Measurements from ENCODE around the gene DDX54. TPM values are rescaled to one million over a fixed set of nuclear protein-coding genes. Genes with fewer than 3 reads are reported as not detected.

Gene DDX54
- total RNA-seq, 1 donor from 2014 or later = 65.2 TPM

DNA sequence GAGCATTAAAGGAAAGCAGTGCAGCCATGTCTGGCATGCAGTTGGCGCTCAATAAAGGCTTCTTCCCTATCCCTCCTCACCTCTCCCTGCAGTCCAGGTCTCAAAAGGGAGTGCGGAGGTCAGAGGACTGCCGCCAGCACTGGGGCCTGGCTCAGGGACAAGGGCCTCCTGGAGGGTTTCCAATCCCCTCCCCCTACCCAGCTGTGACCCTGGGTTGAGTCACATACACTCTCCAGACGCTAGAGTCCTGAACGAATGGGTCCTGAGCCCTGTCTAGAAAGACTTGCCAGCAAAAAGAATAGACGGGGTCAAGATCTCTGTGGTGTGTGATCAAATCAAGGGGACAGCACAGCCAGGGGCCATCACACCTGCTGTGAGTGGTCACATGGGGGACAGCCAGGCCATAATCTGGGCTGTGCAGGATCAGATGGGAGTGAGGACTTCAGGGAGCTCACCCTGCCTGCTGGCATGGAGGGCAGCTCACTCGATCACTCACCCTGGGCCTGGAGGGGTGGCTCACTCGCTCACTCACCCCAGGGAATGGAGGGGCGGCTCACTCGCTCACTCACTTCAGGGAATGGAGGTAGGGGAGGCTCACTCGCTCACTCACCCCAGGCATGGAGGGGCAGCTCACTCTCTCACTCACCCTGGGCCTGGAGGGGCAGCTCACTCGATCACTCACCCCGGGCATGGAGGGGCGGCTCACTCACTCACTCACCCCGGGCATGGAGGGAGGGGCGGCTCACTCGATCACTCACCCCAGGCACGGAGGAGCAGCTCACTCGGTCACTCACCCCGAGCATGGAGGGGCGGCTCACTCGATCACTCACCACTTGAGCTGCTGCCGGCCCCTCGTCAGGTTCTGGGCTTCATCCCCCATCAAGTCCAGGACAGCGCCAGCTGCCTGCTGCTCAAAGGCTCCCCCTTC is 22.9 kb downstream of the DDX54 start:
- no peak for DNase-seq (ENCODE audit: low spot score)

DNA sequence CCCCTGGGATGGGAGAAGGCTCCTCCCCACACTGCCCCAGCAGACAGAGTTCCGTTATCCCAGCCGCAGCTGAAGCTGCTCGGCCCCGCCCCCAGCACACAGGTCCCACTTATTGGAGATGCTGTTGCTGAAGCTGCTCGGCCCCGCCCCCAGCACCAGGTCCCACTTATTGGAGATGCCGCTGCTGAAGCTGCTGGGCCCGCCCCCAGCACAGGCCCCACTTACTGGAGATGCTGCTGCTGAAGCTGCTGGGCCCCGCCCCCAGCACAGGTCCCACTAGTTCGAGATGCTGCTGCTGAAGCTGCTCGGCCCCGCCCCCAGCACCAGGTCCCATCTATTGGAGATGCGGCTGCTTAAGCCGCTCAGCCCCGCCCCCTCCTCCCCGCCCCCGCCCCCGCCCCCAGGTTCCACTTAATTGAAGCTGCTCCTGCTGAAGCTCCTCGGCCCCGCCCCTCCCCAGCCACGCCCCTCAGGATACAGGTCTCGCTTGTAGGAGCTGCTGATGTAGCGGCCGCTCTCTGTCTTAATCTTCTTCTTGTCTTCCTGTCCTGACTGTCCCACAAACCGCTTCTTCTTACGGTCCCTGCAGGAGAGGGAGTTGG is 23.8 kb downstream of the DDX54 start:
- DNase-seq (ENCODE audit: low spot score) = no peak

DNA sequence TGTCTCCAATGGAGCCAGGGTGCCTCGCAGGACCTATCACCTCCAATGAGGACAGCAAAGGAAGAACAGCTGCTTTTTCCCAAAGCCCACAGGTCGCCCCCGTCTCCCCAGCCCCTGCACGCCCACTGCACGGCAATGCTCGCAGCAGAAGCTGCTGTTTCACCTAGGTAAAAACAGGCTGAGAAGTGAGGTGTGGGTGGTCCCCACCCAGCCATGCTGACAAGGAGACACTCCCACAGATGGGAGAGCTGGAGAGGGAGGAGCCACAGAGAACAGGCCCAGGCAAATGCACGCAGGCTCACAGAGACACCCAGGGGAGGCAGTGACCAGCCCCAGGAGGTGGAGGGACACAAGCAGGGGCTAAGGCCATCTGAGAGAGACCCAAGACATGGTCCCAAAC is 25.3 kb downstream of the DDX54 start:
- no peak for DNase-seq (ENCODE audit: low spot score)

DNA sequence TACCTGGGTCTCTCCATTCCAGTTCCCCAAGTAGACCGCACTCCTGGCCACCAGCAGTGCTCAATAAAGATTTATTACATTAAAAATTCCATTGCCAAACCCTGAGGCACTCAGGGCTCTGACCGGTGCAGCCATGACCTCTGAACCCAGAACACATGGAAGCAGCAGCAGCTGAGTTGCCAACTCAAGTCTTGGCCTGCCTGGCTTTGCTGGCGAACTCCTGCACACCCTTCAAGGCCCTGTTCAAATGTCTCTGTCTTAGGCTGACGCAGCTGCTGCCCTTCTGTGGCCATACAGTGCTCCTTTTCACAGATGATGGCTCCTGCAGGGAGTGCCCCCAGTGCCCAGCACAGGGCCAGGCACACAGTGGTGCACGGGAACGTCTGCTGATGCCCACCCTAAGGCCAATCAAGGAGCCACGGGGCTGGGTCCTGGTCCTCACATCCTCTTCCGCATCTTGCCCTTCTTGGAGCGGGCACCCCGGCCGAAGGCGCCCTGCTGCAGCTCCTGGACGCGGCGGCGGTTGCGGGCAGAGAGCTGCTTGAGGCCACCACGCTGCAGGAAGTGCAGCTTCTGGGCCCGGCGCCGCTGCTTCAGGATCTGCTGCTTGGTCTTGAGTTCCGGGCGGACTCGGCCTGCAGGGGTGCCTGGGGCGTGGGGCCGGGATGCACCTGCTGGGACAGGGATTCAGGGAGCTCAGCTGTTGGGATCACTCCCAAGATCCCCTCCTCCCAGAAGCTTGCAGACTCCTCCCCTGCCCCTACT is 26.7 kb downstream of the DDX54 start:
- DNase-seq (ENCODE audit: low spot score) = no peak

DNA sequence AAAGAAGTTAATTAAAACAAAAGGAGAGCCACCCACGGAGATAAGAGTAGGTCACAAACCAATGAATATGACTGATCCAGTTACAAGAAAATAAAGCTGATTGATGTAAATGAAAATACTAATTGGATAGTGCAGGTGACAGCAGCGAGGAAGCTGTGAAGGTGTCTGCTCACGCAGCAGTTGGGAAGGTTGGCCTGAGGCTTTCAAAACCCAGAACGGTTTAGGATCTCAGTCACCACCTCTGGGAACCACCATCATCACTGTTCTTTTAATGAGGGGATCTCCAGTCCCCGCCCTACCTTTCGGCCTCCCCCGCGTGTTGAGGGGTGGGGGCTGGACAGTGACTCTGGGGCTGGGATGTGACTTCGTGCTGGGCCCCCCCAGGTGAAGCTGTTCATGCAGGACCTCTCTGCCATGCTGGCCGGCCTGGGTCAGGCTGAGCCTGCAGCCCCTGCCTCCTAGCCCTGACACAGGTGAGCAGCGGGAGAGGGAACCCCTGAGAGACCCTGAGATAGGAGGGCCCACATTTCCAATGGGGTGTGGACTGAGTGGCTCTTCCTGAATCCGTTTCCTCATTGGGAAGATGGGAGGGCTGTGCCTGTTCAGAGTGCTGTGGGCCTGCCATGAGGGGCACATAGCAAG is 27.9 kb downstream of the DDX54 start:
- no peak for DNase-seq (ENCODE audit: low spot score)

DNA sequence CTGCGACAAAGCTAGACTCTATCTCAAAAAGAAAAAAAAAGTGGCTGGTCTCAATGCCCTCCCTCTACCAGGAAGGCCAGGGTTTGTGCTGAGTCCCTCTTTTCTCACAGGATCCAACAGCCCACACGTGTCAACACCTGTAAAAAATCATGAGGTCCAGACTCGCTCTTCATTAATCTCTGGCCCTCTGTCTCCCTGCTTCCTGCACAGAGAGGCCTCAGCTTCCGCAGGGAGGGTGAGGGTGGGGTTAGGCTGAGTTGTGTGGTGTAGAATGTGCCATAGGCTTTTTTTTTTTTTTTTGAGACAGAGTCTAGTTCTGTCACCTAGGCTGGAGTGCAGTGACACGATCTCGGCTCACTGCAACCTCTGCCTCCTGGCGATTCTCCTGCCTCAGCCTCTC is 29.6 kb downstream of the DDX54 start:
- no peak for DNase-seq (ENCODE audit: low spot score)

DNA sequence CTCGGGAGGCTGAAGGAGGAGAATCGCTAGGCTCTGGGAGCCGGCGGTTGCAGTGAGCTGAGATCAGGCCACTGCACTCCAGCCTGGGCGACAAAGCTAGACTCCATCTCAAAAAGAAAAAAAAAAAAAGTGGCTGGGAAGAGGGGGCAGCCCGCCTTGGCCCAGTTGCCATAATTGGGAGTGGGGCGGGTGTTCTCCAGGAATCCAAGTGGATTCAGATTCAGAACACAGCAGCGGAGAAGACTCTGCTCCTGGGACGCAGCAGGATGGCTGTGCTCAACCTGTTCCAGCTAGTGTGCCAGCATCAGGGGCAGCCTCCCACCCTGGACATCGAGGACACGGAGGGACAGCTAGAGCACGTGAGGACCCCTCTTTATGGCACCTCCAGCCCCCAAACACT is 30.2 kb downstream of the DDX54 start:
- no peak for DNase-seq (ENCODE audit: low spot score)

DNA sequence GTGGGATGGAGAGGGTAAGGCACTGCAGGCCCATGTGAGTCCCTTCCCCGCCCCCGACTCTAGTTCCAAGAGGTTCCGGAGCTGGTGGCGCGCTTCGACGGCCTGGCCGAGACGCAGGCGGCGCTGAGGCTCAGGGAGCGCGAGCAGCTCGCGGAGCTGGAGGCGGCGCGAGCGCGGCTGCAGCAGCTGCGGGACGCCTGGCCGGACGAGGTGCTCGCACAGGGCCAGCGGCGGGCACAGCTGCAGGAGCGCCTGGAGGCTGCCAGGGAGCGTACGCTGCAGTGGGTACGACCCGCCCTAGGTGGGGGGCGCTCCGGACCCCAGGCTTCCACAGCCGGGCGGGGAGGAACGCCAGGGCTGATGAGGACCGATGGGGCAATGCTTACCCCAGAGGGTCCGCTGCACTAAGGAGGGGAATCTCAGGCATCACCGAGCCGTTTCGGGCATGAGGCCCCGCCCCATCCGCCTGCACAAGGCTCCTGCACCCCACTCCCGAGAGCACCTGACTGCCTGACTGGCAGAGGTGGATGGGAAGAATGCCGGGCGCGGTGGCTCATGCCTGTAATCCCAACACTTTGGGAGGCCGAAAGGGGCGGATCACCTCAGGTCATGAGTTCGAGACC is 30.8 kb downstream of the DDX54 start:
- no peak for DNase-seq (ENCODE audit: low spot score)

DNA sequence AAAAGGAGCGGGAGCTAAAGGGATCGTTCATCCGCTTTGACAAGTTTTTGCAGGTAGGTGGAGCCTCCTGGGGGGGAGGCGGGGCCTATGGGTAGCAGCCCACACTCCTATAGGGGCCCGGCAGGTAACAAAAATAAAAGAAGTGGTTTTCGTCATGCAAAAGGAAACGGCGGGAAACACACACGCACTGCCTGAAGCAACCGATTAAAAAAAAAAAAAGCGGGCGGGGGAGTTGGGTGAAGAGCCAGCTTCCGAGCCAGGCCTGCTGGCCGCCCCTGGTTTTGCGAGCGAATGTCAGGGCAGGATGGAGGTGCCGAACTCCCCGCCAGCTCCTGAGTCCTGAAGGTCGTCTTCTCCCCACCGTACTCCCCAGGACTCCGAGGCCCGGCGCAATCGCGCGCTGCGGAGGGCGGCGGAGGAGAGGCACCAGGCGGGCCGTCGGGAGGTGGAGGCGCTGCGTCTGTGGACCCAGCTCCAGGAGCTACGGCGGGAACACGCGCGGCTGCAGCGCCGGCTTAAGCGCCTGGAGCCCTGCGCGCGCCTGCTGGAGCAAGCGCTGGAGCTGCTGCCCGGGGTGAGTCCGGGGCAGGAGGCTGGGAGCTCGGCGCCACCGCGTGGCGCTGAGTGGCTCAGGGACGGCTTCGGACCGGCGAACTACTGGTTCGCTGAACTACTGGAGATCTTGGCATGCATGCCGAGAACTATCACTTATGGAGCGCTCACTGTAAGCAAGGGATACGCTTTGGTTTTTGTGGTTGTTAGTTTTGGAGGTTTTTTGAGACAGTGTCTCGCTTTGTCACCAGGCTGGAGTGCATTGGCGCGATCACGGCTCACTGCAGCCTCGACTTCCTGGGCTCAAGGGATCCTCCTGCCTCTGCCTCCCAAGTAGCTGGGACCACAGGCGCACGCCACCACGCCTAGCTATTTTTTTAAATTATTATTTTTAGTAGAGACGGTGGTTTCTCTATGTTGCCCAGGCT is 32.2 kb downstream of the DDX54 start:
- DNase-seq (ENCODE audit: low spot score) = peak; percentile 62

DNA sequence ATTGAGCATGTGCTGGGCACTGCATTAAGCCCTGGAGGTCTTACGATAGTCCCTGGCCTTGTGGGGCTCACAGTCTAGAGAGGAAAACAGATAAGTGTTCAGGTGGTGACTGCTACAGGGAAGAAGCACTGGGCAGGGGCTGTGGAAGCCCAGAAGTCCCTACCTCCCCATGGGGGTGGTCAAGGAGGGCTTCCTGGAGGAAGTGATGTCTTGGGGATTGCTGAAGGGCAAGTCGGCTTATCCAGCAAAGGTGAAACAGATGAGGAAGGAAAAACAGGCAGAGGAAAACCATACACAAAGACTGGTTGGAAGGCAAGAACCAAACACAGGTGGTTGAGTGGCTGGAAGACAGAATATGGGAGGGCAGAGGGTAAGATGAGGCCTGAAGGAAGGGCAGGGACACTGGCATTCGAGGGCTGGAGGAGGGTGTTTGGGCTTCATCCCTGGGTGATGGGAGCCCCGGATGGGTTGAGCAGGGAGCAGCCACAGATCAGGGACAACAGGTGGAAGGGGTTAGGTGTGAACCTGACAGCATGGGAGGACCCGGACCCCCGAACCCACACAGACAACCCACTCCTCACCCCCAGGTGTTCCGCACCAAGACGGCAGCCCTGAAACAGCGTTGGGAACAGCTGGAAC is 33.0 kb downstream of the DDX54 start:
- DNase-seq (ENCODE audit: low spot score) = no peak

DNA sequence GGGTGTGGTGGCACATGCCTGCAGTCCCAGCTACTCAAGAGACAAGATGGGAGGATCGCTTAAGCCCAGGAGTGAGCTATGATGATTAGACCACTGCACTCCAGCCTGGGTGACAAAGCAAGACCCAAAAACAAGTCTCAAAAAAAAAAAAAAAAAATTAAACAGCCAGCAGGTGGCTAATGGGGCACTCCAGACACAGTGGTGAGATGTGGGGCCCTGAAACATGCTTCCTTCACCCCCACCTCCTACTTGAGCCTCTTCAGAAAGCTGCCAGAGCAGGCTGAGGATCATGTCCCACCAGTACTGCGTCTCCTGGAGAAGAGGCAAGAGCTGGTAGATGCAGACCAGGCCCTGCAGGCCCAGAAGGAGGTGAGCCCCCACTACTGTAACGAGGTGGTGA is 33.6 kb downstream of the DDX54 start:
- no peak for DNase-seq (ENCODE audit: low spot score)

DNA sequence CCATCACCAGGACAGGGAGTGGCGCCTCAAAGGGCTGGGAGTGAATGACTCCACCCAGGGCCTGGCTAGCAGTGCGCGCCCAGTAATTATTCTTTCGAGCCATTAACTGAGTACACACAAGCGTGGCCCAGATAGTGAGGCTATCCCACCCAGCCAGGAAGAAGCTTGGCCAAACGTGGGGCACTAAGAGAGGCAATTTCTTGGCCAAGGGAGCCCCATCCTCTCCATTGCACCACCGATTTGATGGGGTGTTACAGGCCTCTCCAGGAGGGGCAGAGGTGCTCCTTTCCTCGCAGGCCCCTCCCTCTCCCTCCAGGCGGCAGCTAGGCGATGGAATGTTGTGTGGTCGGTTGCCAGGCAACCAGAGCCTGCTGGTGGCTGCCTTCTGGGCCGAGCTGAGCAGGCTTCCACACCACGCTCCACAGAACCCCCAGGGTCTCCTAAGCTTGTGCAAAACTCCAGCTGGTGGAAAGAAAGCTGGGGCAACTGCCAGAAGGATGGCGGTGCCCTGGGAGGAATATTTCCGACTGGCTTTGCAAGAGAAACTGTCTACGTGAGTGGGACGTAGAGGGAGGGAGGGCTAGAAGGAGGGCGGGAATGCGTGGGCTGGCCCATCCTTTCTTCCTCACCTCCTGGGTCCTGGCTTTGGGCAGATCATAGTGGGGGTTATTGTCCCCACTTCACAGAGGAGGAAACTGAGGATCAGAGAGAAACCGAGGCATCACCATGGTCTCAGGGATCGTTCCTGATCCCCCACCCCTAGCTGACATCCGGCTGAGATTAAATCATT is 35.7 kb downstream of the DDX54 start, which contains the start of gene CFAP73:
Gene CFAP73 (plus strand): TSS at position 364 of the 790 bp plus-strand sequence. CDS start 134 bp downstream, at position 498.
- DNase-seq (ENCODE audit: low spot score) = no peak

DNA sequence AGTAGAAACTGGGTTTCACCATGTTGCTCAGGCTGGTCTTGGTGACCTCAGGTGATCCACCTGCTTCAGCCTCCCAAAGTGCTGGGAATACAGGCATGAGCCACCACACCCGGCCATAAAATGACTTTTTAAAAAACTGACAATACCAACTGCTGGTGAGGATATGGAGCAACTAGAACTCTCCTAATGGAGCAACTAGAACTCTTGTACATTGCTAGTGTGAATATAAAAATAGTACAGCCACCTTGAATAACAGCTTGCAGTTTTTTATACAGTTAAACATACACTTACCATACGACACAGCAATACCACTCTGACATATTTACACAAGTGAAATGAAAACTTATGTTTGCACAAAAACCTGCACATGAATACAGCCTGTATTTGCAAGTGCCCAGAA is 38.3 kb downstream of the DDX54 start:
- DNase-seq (ENCODE audit: low spot score) = no peak

DNA sequence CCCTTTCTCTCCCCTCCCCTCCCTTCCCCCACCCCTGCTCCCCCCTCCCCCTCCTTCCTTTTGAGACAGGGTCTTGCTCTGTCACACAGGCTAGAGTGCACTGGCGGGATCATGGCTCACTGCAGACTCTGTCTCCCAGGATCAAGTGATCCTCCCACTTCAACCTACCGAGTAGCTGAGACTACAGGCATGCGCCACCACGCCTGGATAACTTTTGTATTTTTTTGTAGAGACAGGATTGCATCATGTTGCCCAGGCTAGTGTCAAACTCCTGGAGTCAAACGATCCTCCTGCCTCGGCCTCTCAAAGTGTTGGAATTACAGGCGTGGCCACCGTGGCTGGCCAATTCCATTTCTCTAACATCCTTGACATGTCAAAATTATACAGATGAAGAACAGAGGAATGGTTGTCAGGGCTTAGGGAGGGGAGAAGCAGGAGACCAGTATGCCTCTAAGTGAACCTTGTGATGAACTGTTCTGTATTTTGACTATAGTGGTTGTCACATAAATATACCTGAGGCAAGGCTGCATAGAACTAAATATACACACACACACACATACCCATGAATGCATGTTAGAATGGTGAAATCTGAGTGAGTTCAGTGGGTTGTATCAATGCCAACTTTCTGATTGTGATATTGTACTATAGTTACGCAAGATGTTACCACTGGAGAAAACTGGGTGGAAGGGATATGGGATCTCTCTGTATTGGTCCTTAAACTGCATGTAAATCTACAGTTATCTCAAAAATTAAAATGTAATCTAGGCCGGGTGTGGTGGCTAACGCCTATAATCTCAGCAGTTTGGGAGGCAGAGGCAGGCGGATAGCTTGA is 39.3 kb downstream of the DDX54 start:
- DNase-seq (ENCODE audit: low spot score) = no peak

DNA sequence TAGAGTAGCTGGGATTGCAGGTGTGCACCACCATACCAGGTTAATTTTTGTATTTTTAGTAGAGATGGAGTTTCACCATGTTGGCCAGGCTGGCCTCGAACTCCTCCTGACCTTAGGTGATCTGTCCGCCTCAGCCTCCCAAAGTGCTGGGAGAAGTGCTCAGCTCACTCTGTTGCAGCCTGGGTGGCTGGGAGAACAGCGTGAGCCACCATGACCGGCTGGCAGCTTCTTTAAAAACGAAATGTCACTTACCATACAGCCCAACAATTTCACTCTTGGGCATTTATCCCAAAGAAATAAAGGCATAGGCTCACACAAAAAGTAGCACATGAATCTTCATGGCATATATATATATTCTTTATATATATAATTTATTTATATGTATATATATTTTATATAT is 40.5 kb downstream of the DDX54 start:
- no peak for DNase-seq (ENCODE audit: low spot score)

DNA sequence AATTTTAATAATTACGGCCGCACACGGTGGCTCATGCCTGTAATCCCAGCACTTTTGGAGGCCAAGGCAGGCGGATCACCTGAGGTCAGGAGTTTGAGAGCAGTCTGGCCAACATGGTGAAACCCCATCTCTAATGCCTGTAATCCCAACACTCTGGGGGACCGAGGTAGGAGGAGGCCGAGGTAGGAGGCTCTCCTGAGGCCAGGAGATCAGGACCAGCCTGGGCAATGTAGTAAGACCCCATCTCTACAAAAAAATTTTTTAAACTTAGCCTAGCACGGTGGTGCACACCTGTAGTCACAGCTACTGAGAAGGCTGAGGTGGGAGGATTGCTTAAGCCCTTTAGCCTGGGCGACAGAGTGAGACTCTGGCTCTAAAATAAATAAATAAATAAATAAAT is 41.3 kb downstream of the DDX54 start:
- DNase-seq (ENCODE audit: low spot score) = no peak

DNA sequence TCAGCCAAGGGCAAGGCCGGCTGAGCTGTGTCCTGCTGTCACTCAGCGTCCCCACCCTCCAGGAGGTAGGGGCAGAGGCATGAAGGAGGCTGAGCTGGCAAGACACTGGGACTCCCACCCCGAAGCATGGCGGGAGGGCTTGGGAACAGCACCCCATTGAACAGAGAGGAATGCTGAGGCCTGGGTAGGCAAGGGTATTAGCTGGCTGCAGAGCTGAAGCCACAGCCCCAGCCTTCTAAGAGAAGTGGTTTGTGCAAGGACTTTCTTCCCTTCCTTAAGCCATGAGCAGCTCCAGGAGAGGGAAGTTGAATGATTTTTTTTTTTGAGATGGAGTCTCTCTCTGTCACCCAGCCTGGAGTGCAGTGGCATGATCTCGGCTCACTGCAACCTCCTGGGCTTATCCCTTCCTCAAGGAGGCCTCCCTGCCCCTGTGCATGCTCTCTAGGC is 42.4 kb downstream of the DDX54 start:
- no peak for DNase-seq (ENCODE audit: low spot score)
